Neuronal stem cell (in vitro differentiated cells): ENCODE results near the gene ARHGEF4.
A peak's percentile ranks its signal among the peaks of the same experiment; 100 is the strongest.

ENCODE experiments used
- DNase-seq: peaks from one replicate; pipeline ENCODE4 v3.0.0-alpha.2; 2013; ENCODE audit warnings: low spot score
- H2AFZ ChIP-seq: one replicate; pipeline ENCODE4 v1.6.1; 2013; ENCODE audit warnings: mild to moderate bottlenecking, low read length, inconsistent platforms
- H2AK5ac ChIP-seq: 2 replicates; pipeline ENCODE4 v1.6.1; 2013; ENCODE audit warnings: low read depth, mild to moderate bottlenecking, inconsistent platforms, low read length, moderate library complexity, mixed read lengths
- H2BK120ac ChIP-seq: 2 replicates; pipeline ENCODE4 v1.6.1; 2013; ENCODE audit warnings: low read depth, mild to moderate bottlenecking, inconsistent platforms, low read length, moderate library complexity, mixed read lengths
- H2BK12ac ChIP-seq: one replicate; pipeline ENCODE4 v1.6.1; 2013; ENCODE audit warnings: low read length, inconsistent platforms
- H2BK15ac ChIP-seq: 2 replicates; pipeline ENCODE4 v1.6.1; 2013; ENCODE audit warnings: mild to moderate bottlenecking, low read length, inconsistent platforms, mixed read lengths
- H2BK5ac ChIP-seq: one replicate; pipeline ENCODE4 v1.6.1; 2013; ENCODE audit warnings: inconsistent platforms, mild to moderate bottlenecking, low read length, moderate library complexity
- H3K14ac ChIP-seq: one replicate; pipeline ENCODE4 v1.6.1; 2013; ENCODE audit warnings: low read length, inconsistent platforms
- H3K18ac ChIP-seq: 2 replicates; pipeline ENCODE4 v1.6.1; 2013; ENCODE audit warnings: low read length, inconsistent platforms
- H3K23ac ChIP-seq: 2 replicates; pipeline ENCODE4 v1.6.1; 2013; ENCODE audit warnings: low read depth, mild to moderate bottlenecking, mixed read lengths, low read length, inconsistent platforms; ENCODE audit not compliant: poor library complexity
- H3K27ac ChIP-seq: replicated peaks from 3 replicates; pipeline ENCODE4 v1.5.1; 2013; ENCODE audit warnings: low read length, inconsistent platforms
- H3K27me3 ChIP-seq, 3 experiments: 2 replicates each; pipeline ENCODE4 v1.6.1; 2013; ENCODE audit warnings: low read length in 3 of 3, mild to moderate bottlenecking in 2 of 3, inconsistent platforms in 1 of 3, low read depth in 1 of 3, mixed read lengths in 1 of 3, moderate library complexity in 1 of 3; ENCODE audit not compliant: control insufficient read depth in 3 of 3, insufficient read depth in 3 of 3
- H3K36me3 ChIP-seq, 2 donors: replicated peaks in 1 of 2; 2 replicates each; pipeline ENCODE4 v1.6.1; 2013; ENCODE audit warnings: low read length in 2 of 2; ENCODE audit not compliant: control insufficient read depth in 2 of 2, insufficient read depth in 2 of 2
- H3K4ac ChIP-seq: 2 replicates; pipeline ENCODE4 v1.6.1; 2013; ENCODE audit warnings: inconsistent platforms, mild to moderate bottlenecking, low read length, moderate library complexity
- H3K4me1 ChIP-seq, 2 donors: 1 replicate in 1 of 2; 2 replicates in 1 of 2; pipeline ENCODE4 v1.6.1; 2013; ENCODE audit warnings: low read length in 2 of 2, low read depth in 1 of 2; ENCODE audit not compliant: control insufficient read depth in 2 of 2, insufficient read depth in 1 of 2
- H3K4me2 ChIP-seq: one replicate; pipeline ENCODE4 v1.6.1; 2013; ENCODE audit warnings: mild to moderate bottlenecking, low read length, inconsistent platforms; ENCODE audit not compliant: insufficient read depth, poor library complexity, severe bottlenecking
- H3K4me3 ChIP-seq, 2 donors: 2 replicates each; pipeline ENCODE4 v1.5.1; 2013; ENCODE audit warnings: low read length in 2 of 2, mild to moderate bottlenecking in 2 of 2, inconsistent platforms in 1 of 2, moderate library complexity in 1 of 2
- H3K79me1 ChIP-seq: one replicate; pipeline ENCODE4 v1.6.1; 2013; ENCODE audit warnings: low read depth, mild to moderate bottlenecking, inconsistent platforms, low read length, moderate library complexity
- H3K9ac ChIP-seq: one replicate; pipeline ENCODE4 v1.6.1; 2013; ENCODE audit warnings: mild to moderate bottlenecking, low read depth, low read length, inconsistent platforms; ENCODE audit not compliant: poor library complexity
- H3K9me3 ChIP-seq, 2 donors: replicated peaks in 1 of 2; 2 replicates each; pipeline versions ENCODE3 to v1.6.1; 2013; ENCODE audit warnings: low read length in 2 of 2, mild to moderate bottlenecking in 2 of 2, inconsistent platforms in 1 of 2, low read depth in 1 of 2, mixed read lengths in 1 of 2, moderate library complexity in 1 of 2; ENCODE audit not compliant: control insufficient read depth in 2 of 2, insufficient read depth in 1 of 2
- H4K8ac ChIP-seq: one replicate; pipeline ENCODE4 v1.6.1; 2013; ENCODE audit warnings: low read depth, mild to moderate bottlenecking, inconsistent platforms, low read length, moderate library complexity
- H4K91ac ChIP-seq: one replicate; pipeline ENCODE4 v1.6.1; 2013; ENCODE audit warnings: low read length, low read depth, mild to moderate bottlenecking, inconsistent platforms; ENCODE audit not compliant: poor library complexity
- WGBS, 2 donors: extraction: QIAGEN DNeasy Blood & Tissue Kit; methylation state at CpG; one replicate each; pipeline ENCODE4 v1.1.7; 2013; ENCODE audit warnings: missing lambda C conversion rate in 2 of 2, mixed read lengths in 1 of 2; ENCODE audit not compliant: insufficient read length in 2 of 2, insufficient replicate concordance in 1 of 2; ENCODE audit errors: extremely low coverage in 2 of 2; 5-methylcytosine and 5-hydroxymethylcytosine counted together

The ARHGEF4 gene

DNA sequence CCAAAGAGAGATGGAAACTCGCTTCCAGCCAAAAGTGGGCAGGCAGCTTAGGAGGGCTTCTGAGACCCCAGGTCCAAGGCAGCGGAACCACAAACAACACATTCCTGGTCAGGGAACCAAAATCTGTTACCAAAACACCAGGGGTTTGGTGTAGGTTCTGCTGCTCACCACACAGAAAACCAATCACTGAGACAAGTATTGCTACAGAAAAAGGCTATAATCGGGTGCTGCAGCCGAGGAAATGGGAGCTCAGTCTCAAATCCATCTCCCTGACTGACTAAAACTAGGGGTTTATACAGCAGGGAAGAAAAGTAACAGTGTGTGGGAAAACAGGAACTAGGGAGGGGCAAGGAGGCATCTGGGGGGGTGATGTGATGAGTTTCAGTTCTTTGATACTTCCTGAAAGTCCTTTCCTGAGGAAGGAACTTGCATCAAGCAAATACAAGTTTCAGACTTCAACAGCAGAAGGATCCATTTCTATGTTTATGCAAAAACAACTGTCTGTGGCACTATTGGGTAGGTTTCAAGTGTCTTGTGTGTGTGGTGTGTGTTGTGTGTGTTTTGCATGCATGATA lies 148.6 kb downstream of the ARHGEF4 start:
- no peak overlapping the region for H4K91ac ChIP-seq
- no peak overlapping the region for H3K14ac ChIP-seq
- H3K23ac ChIP-seq: no peak overlapping the region
- no peak overlapping the region for H2AK5ac ChIP-seq
- no peak overlapping the region for H2BK120ac ChIP-seq
- H3K27me3 ChIP-seq: peaks cover 0 to 4% (median 0%) of the 10 kb centered on the region in 3 experiments
- no CpG with 5 or more reads among the region's 4 CpGs for WGBS, 2 donors
- H2AFZ ChIP-seq: no peak overlapping the region
- no peak overlapping the region for H3K4ac ChIP-seq
- H2BK15ac ChIP-seq: no peak overlapping the region
- no peak overlapping the region for H3K4me3 ChIP-seq
- H3K4me1 ChIP-seq: peaks cover 0 to 6% of the 10 kb centered on the region in 2 donors
- H3K4me2 ChIP-seq: no peak overlapping the region
- no peak overlapping the region for H3K9ac ChIP-seq
- H3K18ac ChIP-seq: no peak overlapping the region
- no peak overlapping the region for H2BK12ac ChIP-seq
- peaks cover 0 to 4% of the 10 kb centered on the region in 2 donors for H3K36me3 ChIP-seq
- H3K27ac ChIP-seq: no peak overlapping the region
- peaks cover 3% of the 10 kb centered on the region for H3K79me1 ChIP-seq
- no peak overlapping the region for H4K8ac ChIP-seq
- H3K9me3 ChIP-seq: peaks cover 0 to 4% of the 10 kb centered on the region in 2 donors
- H2BK5ac ChIP-seq: no peak overlapping the region
- DNase-seq: no peak

DNA sequence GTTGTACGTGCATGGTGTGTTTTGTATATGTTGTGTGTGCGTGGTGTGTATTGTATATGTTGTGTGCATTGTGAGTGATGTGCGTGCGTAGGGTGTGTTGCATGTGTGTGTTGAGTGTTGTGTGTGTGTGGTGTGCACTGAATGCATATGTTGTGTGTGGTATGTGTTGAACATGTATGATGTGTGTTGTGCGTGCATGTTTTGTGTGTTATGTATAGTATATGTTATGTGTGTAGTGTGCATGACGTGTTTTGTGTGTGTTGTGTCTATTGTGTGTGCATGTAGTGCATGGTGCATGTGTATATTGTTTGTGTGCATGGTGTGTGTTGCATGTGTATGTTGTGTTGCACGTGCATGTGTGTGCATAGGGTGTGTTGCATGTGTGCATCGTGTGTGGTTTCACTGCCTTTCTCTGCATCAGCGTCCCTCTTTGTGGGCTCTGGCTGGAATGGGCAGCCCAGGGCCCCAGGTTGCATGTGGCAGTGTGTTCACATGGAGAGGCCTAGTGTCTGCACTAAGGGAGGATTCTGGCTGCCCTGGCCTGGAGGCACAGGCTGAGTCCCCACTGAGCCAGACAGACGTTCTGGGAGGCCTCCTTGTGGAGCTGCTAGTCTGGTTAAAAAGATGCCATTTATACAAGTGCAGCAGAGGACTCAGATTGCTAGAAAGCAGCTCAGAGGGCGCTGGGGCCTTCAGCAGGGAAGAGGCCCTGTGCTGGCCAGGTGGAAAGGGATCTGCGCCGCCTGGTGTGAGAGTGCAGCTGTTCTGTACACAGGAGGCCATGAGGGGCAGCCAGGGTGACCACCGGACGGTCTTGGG lies 149.3 kb downstream of the ARHGEF4 start:
- no peak overlapping the region for H2BK12ac ChIP-seq
- H2BK5ac ChIP-seq: no peak overlapping the region
- H3K9ac ChIP-seq: peak overlapping the region; percentile 63
- H2BK120ac ChIP-seq: no peak overlapping the region
- H3K36me3 ChIP-seq: peaks cover 0 to 4% of the 10 kb centered on the region in 2 donors
- H3K9me3 ChIP-seq: peaks cover 0 to 4% of the 10 kb centered on the region in 2 donors
- H3K23ac ChIP-seq: peak overlapping the region; percentile 1
- no peak overlapping the region for H3K4ac ChIP-seq
- peak overlapping the region; percentile 83 for H3K18ac ChIP-seq
- H2AFZ ChIP-seq: no peak overlapping the region
- H4K8ac ChIP-seq: no peak overlapping the region
- H3K27me3 ChIP-seq: peaks cover 0 to 4% (median 0%) of the 10 kb centered on the region in 3 experiments
- H2AK5ac ChIP-seq: no peak overlapping the region
- H3K4me2 ChIP-seq: no peak overlapping the region
- H3K14ac ChIP-seq: peak overlapping the region; percentile 0
- H3K79me1 ChIP-seq: peaks cover 3% of the 10 kb centered on the region
- H3K4me1 ChIP-seq: peaks cover 0 to 6% of the 10 kb centered on the region in 2 donors
- H3K4me3 ChIP-seq: peak overlapping the region in 1 of 2 donors; percentile 24
- no peak overlapping the region for H2BK15ac ChIP-seq
- 100% methylated on average over 4 of the region's 15 CpGs; no CpG with 5 or more reads in 1 of the 2 donors for WGBS, 2 donors
- H3K27ac ChIP-seq: no peak overlapping the region
- peak overlapping the region; percentile 57 for H4K91ac ChIP-seq
- DNase-seq: no peak

GRCh38 chr2:130986890-130987493 lies 150.3 kb downstream of the ARHGEF4 start:
- no peak overlapping the region for H3K4me2 ChIP-seq
- peak overlapping the region; percentile 24 for H3K18ac ChIP-seq
- no peak overlapping the region for H2BK120ac ChIP-seq
- peaks cover 0 to 6% of the 10 kb centered on the region in 2 donors for H3K4me1 ChIP-seq
- no CpG with 5 or more reads among the region's 11 CpGs for WGBS, 2 donors
- peak overlapping the region; percentile 46 for H3K4ac ChIP-seq
- H4K91ac ChIP-seq: no peak overlapping the region
- H2BK12ac ChIP-seq: no peak overlapping the region
- no peak overlapping the region for H3K14ac ChIP-seq
- no peak overlapping the region for H4K8ac ChIP-seq
- H3K4me3 ChIP-seq: no peak overlapping the region
- H2AFZ ChIP-seq: no peak overlapping the region
- H2BK5ac ChIP-seq: no peak overlapping the region
- no peak overlapping the region for H3K9ac ChIP-seq
- peaks cover 0 to 4% of the 10 kb centered on the region in 2 donors for H3K36me3 ChIP-seq
- H3K9me3 ChIP-seq: peaks cover 0 to 5% of the 10 kb centered on the region in 2 donors
- H3K27ac ChIP-seq: no peak overlapping the region
- no peak for DNase-seq
- H2BK15ac ChIP-seq: no peak overlapping the region
- no peak overlapping the region for H2AK5ac ChIP-seq
- H3K79me1 ChIP-seq: peaks cover 3% of the 10 kb centered on the region
- H3K23ac ChIP-seq: no peak overlapping the region
- H3K27me3 ChIP-seq: peaks cover 0 to 4% (median 0%) of the 10 kb centered on the region in 3 experiments
